ENCODE results near the gene WDR83. TPM values are rescaled to one million over a fixed set of nuclear protein-coding genes. Genes with fewer than 3 reads are reported as not detected.
A peak's percentile ranks its signal among the peaks of the same experiment; 100 is the strongest.
"Not testable (repeated sequence)": the region's sequence is repeated elsewhere in the genome, so short reads cannot be mapped to it uniquely, and the experiment has no call there.

Gene WDR83
- total RNA-seq, 4 donors from 2014 or later: 2.2 to 8.4 (median 3.7) TPM

DNA sequence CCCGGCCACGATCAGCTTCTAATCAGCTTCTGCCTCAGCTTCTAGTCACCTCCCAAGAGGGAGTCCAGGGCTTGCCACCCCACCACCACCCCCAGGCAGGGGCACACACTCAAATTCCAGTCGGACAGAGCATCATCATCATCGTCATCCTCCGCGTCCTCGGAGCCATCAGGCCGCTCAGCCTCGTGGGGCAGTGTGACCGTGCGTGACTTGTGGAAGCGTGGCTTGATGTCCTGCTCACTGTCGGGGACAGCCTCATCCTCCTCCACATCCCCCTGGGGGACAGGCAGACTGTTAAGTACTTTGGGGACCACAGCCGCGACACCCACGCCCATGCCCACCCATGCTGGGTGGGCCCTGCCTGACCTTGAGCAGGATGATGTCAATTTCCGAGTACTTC, 44.6 kb downstream of the WDR83 start:
- DNase-seq: no peak
- H3K27ac ChIP-seq: no peak overlapping the region
- in situ Hi-C loops (cut with MboI; ENCODE audit: low sequenced_read_pairs in 4 of 4): no loop called here
- no peak for ATAC-seq
- intact Hi-C loops (cut with DNase I; ENCODE audit: low total_unique reads): loop anchor here (5.0 kb wide), 1 partner anchor 46 kb away; no protein-coding TSS in a partner anchor
- no peaks in the 10 kb centered on the region for H3K9me3 ChIP-seq
- peaks cover 0 to 92% of the 10 kb centered on the region in 2 donors for H3K36me3 ChIP-seq
- H3K27me3 ChIP-seq: no peaks in the 10 kb centered on the region
- TF ChIP-seq CTCF (IDR thresholded peaks at IDR 0.05 in 4 of 5, conservative IDR thresholded peaks at IDR 0.05 in 1 of 5) (no peak), POLR2A (IDR thresholded peaks at IDR 0.05) (no peak)
- H3K4me3 ChIP-seq: no peak overlapping the region
- no peaks in the 10 kb centered on the region for H3K4me1 ChIP-seq

- H3K27me3 ChIP-seq; H3K9me3 ChIP-seq; ATAC-seq; H3K27ac ChIP-seq; in situ Hi-C loops (cut with MboI; ENCODE audit: low sequenced_read_pairs in 4 of 4); H3K4me1 ChIP-seq; H3K4me3 ChIP-seq: not testable (repeated sequence)
- TF ChIP-seq CTCF (IDR thresholded peaks at IDR 0.05 in 4 of 5, conservative IDR thresholded peaks at IDR 0.05 in 1 of 5): peak in 4 of 5 experiments; percentile 7 to 42 (median 30)
- peaks cover 0 to 91% of the 10 kb centered on the region in 2 donors for H3K36me3 ChIP-seq
- peak in 1 of 2 donors; percentile 51 for DNase-seq
- intact Hi-C loops (cut with DNase I; ENCODE audit: low total_unique reads): loop anchor here (5.0 kb wide), 1 partner anchor 45 kb away; no protein-coding TSS in a partner anchor
These were observed 45.5 kb downstream of the WDR83 start for GRCh38 chr19:12712077-12712476.

DNA sequence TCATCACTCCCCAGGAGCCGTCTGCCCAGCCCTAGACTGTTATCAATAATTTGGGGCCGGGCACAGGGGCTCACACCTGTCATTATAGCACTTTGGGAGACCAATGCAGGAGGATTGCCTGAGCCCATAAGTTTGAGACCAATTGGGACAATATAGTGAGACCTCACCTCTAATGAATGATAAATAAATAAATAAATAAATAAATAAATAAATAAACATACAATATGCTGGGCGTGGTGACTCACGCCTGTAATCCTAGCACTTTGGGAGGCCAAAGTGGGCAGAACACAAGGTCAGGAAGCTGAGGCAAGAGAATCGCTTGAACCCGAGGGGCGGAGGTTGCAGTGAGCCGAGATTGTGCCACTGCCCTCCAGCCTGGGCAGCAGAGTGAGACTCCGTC, 46.7 kb downstream of the WDR83 start:
- H3K27ac ChIP-seq; in situ Hi-C loops (cut with MboI; ENCODE audit: low sequenced_read_pairs in 4 of 4); DNase-seq; H3K4me3 ChIP-seq; ATAC-seq; H3K4me1 ChIP-seq; H3K27me3 ChIP-seq; H3K9me3 ChIP-seq: not testable (repeated sequence)
- intact Hi-C loops (cut with DNase I; ENCODE audit: low total_unique reads): loop anchor here (5.0 kb wide), 1 partner anchor 44 kb away; no protein-coding TSS in a partner anchor
- peaks cover 0 to 92% of the 10 kb centered on the region in 2 donors for H3K36me3 ChIP-seq

GRCh38 chr19:12715102-12715501, 48.5 kb downstream of the WDR83 start:
- DNase-seq (no peak), ATAC-seq (no peak)
- H3K4me1 ChIP-seq: peaks cover 2 to 6% of the 10 kb centered on the region in 2 donors
- H3K9me3 ChIP-seq: no peaks in the 10 kb centered on the region
- no peaks in the 10 kb centered on the region for H3K27me3 ChIP-seq
- TF ChIP-seq POLR2A (IDR thresholded peaks at IDR 0.05): no peak
- no peak for TF ChIP-seq CTCF (IDR thresholded peaks at IDR 0.05 in 4 of 5, conservative IDR thresholded peaks at IDR 0.05 in 1 of 5)
- peaks cover 0 to 81% of the 10 kb centered on the region in 2 donors for H3K36me3 ChIP-seq
- in situ Hi-C loops (cut with MboI; ENCODE audit: low sequenced_read_pairs in 4 of 4) (no loop called here), intact Hi-C loops (cut with DNase I; ENCODE audit: low total_unique reads) (no loop called here)
- H3K4me3 ChIP-seq: no peak overlapping the region
- no peak overlapping the region for H3K27ac ChIP-seq

- peaks cover 10 to 14% of the 10 kb centered on the region in 2 donors for H3K4me1 ChIP-seq
- H3K9me3 ChIP-seq: no peaks in the 10 kb centered on the region
- TF ChIP-seq POLR2A (IDR thresholded peaks at IDR 0.05): no peak
- H3K27me3 ChIP-seq: no peaks in the 10 kb centered on the region
- DNase-seq (no peak), ATAC-seq (no peak)
- no peak overlapping the region for H3K4me3 ChIP-seq
- H3K27ac ChIP-seq: no peak overlapping the region
- intact Hi-C loops (cut with DNase I; ENCODE audit: low total_unique reads): no loop called here
- H3K36me3 ChIP-seq: peaks cover 0 to 73% of the 10 kb centered on the region in 2 donors
- in situ Hi-C loops (cut with MboI; ENCODE audit: low sequenced_read_pairs in 4 of 4): no loop called here
These were observed 49.3 kb downstream of the WDR83 start for GRCh38 chr19:12715929-12716328.

DNA sequence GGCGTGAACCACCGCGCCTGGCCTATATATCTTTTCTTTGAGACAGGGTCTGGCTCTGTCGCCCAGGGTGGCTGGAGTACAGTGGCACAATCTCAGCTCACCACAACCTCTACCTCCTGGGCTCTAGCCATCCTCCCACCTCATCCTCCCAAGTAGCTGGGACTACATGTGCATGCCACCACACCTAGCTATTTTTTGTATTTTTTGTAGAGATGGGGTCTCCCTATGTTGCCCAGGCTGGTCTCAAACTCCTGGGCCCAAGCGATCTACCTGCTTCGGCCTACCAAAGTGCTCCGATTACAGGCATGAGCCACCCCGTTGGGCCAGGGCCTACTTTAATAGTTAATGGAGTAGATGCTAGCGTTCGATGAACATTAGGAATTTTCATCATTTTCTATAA, 53.7 kb downstream of the WDR83 start:
- H3K9me3 ChIP-seq: no peaks in the 10 kb centered on the region
- in situ Hi-C loops (cut with MboI; ENCODE audit: low sequenced_read_pairs in 4 of 4) (no loop called here), intact Hi-C loops (cut with DNase I; ENCODE audit: low total_unique reads) (loop anchor here (5.0 kb wide), 3 partner anchors 38 to 212 kb away; partner anchors contain the start of genes DHPS, FARSA and JUNB)
- peak overlapping the region; percentile 87 to 99 (median 94) for H3K27ac ChIP-seq
- TF ChIP-seq POLR2A (IDR thresholded peaks at IDR 0.05): no peak
- TF ChIP-seq CTCF (IDR thresholded peaks at IDR 0.05 in 4 of 5, conservative IDR thresholded peaks at IDR 0.05 in 1 of 5): no peak
- peak overlapping the region; percentile 70 to 80 (median 72) for H3K4me3 ChIP-seq
- peaks cover 0 to 32% of the 10 kb centered on the region in 2 donors for H3K36me3 ChIP-seq
- H3K4me1 ChIP-seq: peaks cover 26 to 29% of the 10 kb centered on the region in 2 donors
- DNase-seq (no peak), ATAC-seq (no peak)
- no peaks in the 10 kb centered on the region for H3K27me3 ChIP-seq

All from gastrocnemius medialis (tissue), 4 donors.